Neural cell (in vitro differentiated cells): ENCODE results near the gene NMB. TPM values are rescaled to one million over a fixed set of nuclear protein-coding genes. Genes with fewer than 3 reads are reported as not detected.

ENCODE experiments used
- H2AFZ ChIP-seq: fragments of 200-600, 300-800 bp; sonication (generic), shearing (Covaris generic); 2 replicates; pipeline ENCODE4 v1.6.0; 2014; ENCODE audit warnings: low read depth, mild to moderate bottlenecking, antibody characterized with exemption, low read length, moderate library complexity
- H3F3A ChIP-seq: fragments of 200-600 bp; shearing (Covaris generic); 2 replicates; pipeline ENCODE4 v1.6.1; 2016; ENCODE audit warnings: mild to moderate bottlenecking, moderate library complexity, mixed read lengths, antibody characterized with exemption, low read length; ENCODE audit not compliant: insufficient read depth, poor library complexity, severe bottlenecking
- H3K27ac ChIP-seq: fragments of 200-600, 300-800 bp; sonication (generic), shearing (Covaris generic); 2 replicates; pipeline ENCODE4 v1.5.1; 2014; ENCODE audit warnings: mild to moderate bottlenecking, low read length, moderate library complexity
- H3K27me3 ChIP-seq: fragments of 300-800, 200-600 bp; sonication (generic), shearing (Covaris generic); 2 replicates; pipeline ENCODE4 v1.6.0; 2014; ENCODE audit warnings: mild to moderate bottlenecking, low read depth, low read length, moderate library complexity; ENCODE audit not compliant: insufficient read depth
- H3K36me3 ChIP-seq: fragments of 300-800, 200-600 bp; sonication (generic), shearing (Covaris generic); 2 replicates; pipeline ENCODE4 v1.5.1; 2014; ENCODE audit warnings: mild to moderate bottlenecking, antibody characterized with exemption, low read length, moderate library complexity; ENCODE audit not compliant: insufficient read depth
- H3K4me2 ChIP-seq: fragments of 300-800, 200-600 bp; sonication (generic), shearing (Covaris generic); 2 replicates; pipeline ENCODE4 v1.6.0; 2014; ENCODE audit warnings: mild to moderate bottlenecking, low read length
- H3K4me3 ChIP-seq: fragments of 300-800, 200-600 bp; sonication (generic), shearing (Covaris generic); 2 replicates; pipeline ENCODE4 v1.5.1; 2014; ENCODE audit warnings: mild to moderate bottlenecking, low read length, moderate library complexity
- H3K79me2 ChIP-seq: fragments of 200-600 bp; shearing (Covaris generic); replicated peaks from 2 replicates; pipeline ENCODE4 v1.6.0; 2014; ENCODE audit warnings: mild to moderate bottlenecking, low read length, moderate library complexity; ENCODE audit not compliant: insufficient read depth
- H3K9ac ChIP-seq: fragments of 300-800, 200-600 bp; sonication (generic), shearing (Covaris generic); 2 replicates; pipeline ENCODE4 v1.6.1; 2016; ENCODE audit warnings: mild to moderate bottlenecking, low read length, mixed read lengths
- H3K9me2 ChIP-seq: fragments of 200-600 bp; shearing (Covaris generic); 2 replicates; pipeline ENCODE4 v1.6.1; 2016; ENCODE audit warnings: mild to moderate bottlenecking, low read length, mixed read lengths; ENCODE audit not compliant: insufficient read depth
- H3K9me3 ChIP-seq: fragments of 200-600, 300-800 bp; sonication (generic), shearing (Covaris generic); 2 replicates; pipeline ENCODE4 v1.6.1; 2016; ENCODE audit warnings: mild to moderate bottlenecking, mixed run types, low read length, moderate library complexity, mixed read lengths
- H4K20me1 ChIP-seq: fragments of 200-600 bp; shearing (Covaris generic); 2 replicates; pipeline ENCODE4 v1.6.1; 2016; ENCODE audit warnings: mild to moderate bottlenecking, mixed run types; ENCODE audit not compliant: insufficient read depth
- CTCF ChIP-seq: fragments of 450-650 bp; IDR thresholded peaks from 2 replicates; pipeline ENCODE4 v1.5.1; 2014; ENCODE audit warnings: antibody characterized with exemption, mild to moderate bottlenecking, moderate library complexity; ENCODE audit not compliant: poor library complexity, severe bottlenecking
- EP300 ChIP-seq: fragments of 450-650 bp; conservative IDR thresholded peaks from 2 replicates; pipeline ENCODE4 v1.6.1; 2014; ENCODE audit warnings: antibody characterized with exemption, mild to moderate bottlenecking, moderate library complexity; ENCODE audit not compliant: poor library complexity, severe bottlenecking
- EZH2 ChIP-seq: fragments of 200-600, 300-800 bp; shearing (Covaris generic), sonication (generic); IDR thresholded peaks from 2 replicates; pipeline ENCODE4 v1.6.1; 2014; ENCODE audit warnings: antibody characterized with exemption, low read length, borderline replicate concordance, mild to moderate bottlenecking; ENCODE audit not compliant: insufficient read depth, poor library complexity, severe bottlenecking
- MXI1 ChIP-seq: fragments of 450-650 bp; conservative IDR thresholded peaks from 2 replicates; pipeline ENCODE4 v1.6.1; 2014; ENCODE audit warnings: antibody characterized with exemption, mild to moderate bottlenecking; ENCODE audit not compliant: poor library complexity, severe bottlenecking
- POLR2AphosphoS5 ChIP-seq: IDR thresholded peaks from 2 replicates; pipeline ENCODE4 v1.6.1; 2012
- RAD21 ChIP-seq: fragments of 450-650 bp; conservative IDR thresholded peaks from 2 replicates; pipeline ENCODE4 v1.6.1; 2014; ENCODE audit warnings: antibody characterized with exemption, mild to moderate bottlenecking, moderate library complexity
- REST ChIP-seq: IDR thresholded peaks from 2 replicates; pipeline ENCODE4 v1.6.1; 2012; ENCODE audit warnings: borderline replicate concordance
- SMC3 ChIP-seq: fragments of 450-650 bp; conservative IDR thresholded peaks from 2 replicates; pipeline ENCODE4 v1.6.1; 2014; ENCODE audit warnings: antibody characterized with exemption, mild to moderate bottlenecking, moderate library complexity; ENCODE audit not compliant: poor library complexity
- TAF1 ChIP-seq: IDR thresholded peaks from 2 replicates; pipeline ENCODE4 v1.6.1; 2012; ENCODE audit warnings: low read depth
- polyA plus RNA-seq: library from polyadenylated mRNA; depleted of rRNA; stranded (reverse); fragments of >200 nt; gene quantifications from 2 replicates; pipeline ENCODE4 v1.2.3, GENCODE V29; 2014

NMB gene
- polyA plus RNA-seq, 1 donor from 2014 or later: 3.0 TPM

- H3K79me2 ChIP-seq: peaks cover 65% of the 10 kb centered on the region
- no peak overlapping the region for H3K27ac ChIP-seq
- H3K9me3 ChIP-seq: no peaks in the 10 kb centered on the region
Observed at GRCh38 chr15:84702961-84703482, 45.0 kb upstream of the NMB start.

GRCh38 chr15:84699538-84700191 lies 41.7 kb upstream of the NMB start:
- H3K79me2 ChIP-seq: peaks cover 71% of the 10 kb centered on the region

More at GRCh38 chr15:84702961-84703482, 45.0 kb upstream of the NMB start:
- Histone ChIP-seq H3K4me2 (no peak overlapping the region), H3F3A (no peaks in the 10 kb centered on the region), H3K36me3 (no peaks in the 10 kb centered on the region), H2AFZ (no peak overlapping the region), H3K27me3 (no peaks in the 10 kb centered on the region), H3K9ac (no peak overlapping the region), H4K20me1 (no peaks in the 10 kb centered on the region), H3K9me2 (no peaks in the 10 kb centered on the region), H3K4me3 (no peak overlapping the region)
- no peak for TF ChIP-seq CTCF
- no peak for TF ChIP-seq SMC3
- TF ChIP-seq MXI1: no peak
- no peak for TF ChIP-seq REST
- no peak for TF ChIP-seq RAD21
- no peak for TF ChIP-seq EP300
- TF ChIP-seq POLR2AphosphoS5: no peak
- no peak for TF ChIP-seq TAF1
- TF ChIP-seq EZH2: no peak

More at GRCh38 chr15:84699538-84700191, 41.7 kb upstream of the NMB start:
- Histone ChIP-seq H3K4me2 (no peak overlapping the region), H3F3A (no peaks in the 10 kb centered on the region), H3K9ac (no peak overlapping the region), H2AFZ (no peak overlapping the region), H3K9me3 (no peaks in the 10 kb centered on the region), H3K27me3 (no peaks in the 10 kb centered on the region), H4K20me1 (no peaks in the 10 kb centered on the region), H3K27ac (no peak overlapping the region), H3K4me3 (no peak overlapping the region), H3K9me2 (no peaks in the 10 kb centered on the region), H3K36me3 (no peaks in the 10 kb centered on the region)
- no peak for TF ChIP-seq POLR2AphosphoS5
- no peak for TF ChIP-seq REST
- no peak for TF ChIP-seq RAD21
- no peak for TF ChIP-seq SMC3
